Glomerular endothelial cell (primary cell): ENCODE results near the gene MTHFS. TPM values are rescaled to one million over a fixed set of nuclear protein-coding genes. Genes with fewer than 3 reads are reported as not detected.

ENCODE experiments used
- DNase-seq: peaks from one replicate; pipeline ENCODE4 v3.0.0-alpha.2; 2011; ENCODE audit warnings: low read depth, low spot score; ENCODE audit errors: extremely low read depth
- total RNA-seq: library from RNA; depleted of rRNA; stranded (reverse); fragments of >200 nt; gene quantifications from 2 replicates; pipeline ENCODE4 v1.2.3, GENCODE V29; 2015

Gene MTHFS
- total RNA-seq, 1 donor from 2014 or later: 3.8 TPM

DNA sequence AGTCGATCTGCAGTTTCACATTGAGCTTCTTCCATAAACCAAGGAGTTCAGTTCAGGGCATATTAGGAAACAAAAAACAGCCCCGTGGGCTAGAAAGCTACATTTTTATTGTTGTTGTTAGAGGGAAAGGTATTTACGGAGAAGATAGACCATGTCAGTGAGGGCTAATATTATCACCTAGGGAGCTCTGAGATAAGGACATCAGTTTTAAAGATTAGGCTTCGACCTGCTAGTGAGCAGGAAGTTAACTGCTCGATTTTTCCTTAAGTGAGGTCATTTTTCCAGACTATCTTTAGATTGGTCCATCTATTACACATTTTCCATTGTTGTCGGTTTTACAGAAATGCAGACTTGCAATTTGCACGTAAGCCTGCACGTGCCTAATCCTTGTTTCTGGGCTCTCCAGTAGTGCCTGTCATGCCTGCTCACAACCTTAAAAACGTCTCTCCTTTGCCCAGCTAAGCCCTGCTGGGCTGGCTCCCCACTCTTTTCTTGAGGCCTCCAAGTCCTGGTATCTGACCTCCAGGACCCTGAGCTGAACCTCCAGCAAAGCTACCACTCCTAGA, 72.6 kb downstream of the MTHFS start:
- DNase-seq: no peak

DNA sequence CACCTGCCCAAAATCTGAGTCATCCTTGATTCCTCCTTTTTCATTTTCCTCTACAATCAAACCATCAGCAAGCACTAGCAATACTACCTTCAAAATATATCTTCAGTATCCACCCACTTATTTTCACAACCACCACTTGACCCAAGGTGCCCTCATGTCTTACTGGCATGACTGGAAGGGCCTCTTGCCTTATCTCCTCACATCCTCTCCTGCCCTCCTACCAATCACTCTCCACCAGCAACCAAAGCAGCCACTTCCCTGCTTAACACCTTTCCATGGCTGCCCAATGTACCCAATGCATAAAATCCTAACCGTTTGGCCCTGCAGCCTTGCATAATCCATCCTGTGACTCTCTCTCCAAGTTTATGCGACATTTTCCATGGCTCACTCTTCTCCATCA, 76.0 kb downstream of the MTHFS start:
- no peak for DNase-seq

DNA sequence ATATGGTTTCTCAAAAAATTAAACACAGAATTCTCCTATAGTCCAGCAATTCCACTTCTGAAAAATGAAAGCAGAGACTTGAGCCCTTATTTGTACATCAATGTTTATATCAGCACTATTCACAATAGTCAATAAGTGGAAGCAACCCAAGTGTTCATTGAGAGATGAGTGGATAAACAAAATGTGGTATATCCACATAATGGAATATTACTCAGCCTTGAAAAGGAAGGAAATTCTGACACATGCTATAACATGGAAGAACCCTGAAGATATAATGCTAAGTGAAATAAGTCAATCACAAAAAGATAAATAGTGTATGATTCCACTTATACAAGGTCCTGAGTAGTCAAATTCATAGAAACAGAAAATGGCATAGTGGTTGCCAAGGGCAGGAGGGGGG, 76.6 kb downstream of the MTHFS start:
- no peak for DNase-seq

DNA sequence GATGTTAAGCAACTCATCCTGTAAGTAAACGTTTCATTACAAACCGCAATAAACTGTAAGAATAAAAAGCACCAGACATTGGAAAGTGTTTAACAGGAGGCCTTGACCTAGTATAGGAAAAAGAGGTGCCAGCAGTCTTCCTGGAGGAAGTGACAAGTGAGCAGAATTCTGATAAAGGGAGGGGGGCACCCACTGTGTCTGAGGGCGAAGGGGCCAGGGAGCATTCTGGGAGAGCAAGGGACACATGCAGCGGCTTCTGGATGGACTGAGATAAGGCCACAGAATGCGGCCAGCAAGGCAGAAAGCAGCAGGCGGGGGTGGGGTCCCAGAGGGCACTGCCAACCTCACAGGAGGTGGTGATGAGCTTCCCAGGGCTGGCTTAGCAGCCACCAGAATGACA, 80.2 kb downstream of the MTHFS start:
- DNase-seq: no peak

DNA sequence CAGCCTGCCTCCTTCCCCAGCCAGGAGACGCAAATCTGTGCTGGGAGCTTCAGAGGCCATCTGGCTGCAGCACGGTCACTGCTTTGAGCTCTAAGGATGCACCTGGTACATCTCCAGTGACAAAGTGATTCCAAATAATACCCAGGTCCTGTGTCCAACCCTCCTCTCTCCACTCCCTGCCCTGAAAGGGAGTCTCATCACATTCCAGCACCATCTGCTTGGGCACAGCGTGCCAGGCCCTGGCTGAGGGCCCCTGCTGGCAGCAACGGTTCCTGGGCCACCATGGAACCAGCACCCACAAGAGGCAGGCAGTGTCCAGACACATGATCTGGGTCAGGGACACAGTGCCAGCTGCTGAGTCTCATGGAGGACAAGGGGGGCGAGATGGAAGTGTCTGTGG, 81.3 kb downstream of the MTHFS start:
- DNase-seq: no peak

DNA sequence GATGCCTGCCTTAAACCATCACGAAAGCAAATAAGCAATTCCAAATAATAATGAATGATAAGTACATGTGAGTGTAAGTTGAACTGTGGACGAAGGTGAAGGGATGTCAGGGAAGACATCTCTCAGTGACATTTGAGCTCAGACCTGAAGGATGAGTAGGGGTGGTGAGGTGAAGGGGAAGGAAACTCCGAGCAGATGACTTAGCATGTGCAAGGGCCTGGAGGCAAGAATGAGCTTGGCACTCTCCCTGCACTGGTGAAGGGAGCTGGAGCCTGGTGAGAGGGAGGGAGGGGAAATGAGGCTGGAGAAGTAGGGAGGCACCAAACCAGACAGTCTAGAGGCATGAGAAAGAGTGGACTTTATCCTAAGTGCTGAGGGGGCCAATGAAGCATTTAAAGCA, 84.3 kb downstream of the MTHFS start:
- no peak for DNase-seq

DNA sequence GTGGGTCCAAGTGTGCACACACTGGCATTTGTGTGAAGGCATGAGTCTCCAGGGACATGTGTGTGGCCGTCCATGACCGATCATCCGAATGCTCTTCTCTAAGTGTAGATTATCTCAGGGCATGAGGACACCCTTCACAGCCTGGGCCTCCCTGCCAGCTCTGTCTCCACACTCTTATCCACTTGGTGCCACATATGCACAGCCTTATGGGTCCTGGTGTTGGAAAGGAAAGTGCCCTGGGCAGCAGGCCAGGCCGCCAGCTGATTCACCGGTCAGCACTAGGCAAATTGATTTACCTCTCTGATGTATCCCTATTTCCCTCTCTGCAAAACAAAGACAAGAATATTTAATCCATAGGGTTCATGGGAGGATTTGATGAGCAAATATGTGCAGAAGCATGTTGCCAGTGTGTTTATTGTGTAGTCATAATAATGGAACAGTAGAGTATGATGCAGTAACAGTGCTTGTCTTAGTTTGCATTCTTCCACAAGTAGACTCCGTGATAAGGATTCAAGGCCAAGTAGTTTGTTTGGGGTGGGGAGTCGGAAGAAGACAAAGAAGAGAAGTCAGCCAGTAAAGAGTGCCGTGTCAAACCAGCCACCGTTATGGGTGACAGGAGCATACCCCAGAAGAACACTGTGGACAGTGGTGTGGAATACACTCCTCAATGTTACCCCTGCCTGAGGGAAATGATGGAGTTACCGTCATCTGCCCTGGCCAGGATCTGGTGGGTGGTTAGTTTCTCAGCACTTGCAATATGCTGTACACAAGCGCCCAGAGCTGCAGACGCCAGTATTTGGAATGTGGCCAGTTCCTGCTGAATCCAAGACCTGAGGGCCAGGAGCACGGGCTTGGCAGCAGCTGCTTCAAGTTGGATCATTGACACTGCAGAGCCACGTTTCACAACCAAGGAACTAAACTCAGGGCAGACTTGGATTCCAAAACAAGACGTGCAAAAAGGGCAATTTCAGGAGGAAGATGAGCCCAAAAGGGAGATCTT, 85.1 kb downstream of the MTHFS start:
- no peak for DNase-seq

DNA sequence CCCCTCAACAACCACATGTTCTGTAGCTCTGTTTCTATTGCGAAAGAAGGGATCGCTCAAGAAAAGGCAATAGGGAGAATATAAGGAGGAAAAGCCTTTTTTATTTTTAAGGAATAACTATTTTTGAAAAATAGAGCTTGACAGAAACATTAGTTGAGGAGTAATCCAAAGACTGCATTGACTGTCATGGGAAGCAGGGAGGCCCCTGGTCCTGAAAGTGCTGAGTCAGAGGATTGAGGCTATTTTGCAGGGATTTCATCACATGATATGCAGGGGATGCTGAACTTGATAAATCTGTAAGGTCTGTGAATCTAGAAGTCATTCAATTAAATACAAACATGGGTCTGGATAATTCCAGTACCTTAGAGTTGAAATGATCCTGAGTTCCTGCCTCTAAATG, 92.0 kb downstream of the MTHFS start:
- DNase-seq: no peak

DNA sequence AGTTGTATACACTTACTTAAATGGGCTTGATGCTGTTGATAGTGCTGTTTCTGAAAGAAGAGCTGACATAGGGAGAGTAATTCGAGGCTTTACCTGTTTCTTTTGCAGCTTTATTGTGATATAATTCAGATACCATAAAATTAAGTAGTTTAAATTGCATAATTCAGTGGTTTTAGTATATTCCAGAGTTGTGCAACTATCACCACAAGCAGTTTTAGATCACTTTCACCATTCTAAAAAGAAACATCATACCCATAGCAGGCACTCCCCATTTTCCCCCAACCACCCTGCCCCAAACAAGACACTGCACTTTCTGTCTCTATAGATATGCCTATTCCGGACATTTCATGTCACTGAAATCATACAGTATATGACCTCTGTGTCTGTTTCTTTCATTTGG, 98.5 kb downstream of the MTHFS start:
- DNase-seq: no peak

Other genes with a start within 250 kb of the MTHFS start
- not detected in 2 replicates for gene BCL2A1, start 74.2 kb upstream of the MTHFS start, total RNA-seq
- 84.9 and 141 TPM in 2 replicates for gene ZFAND6, start 162.7 kb upstream of the MTHFS start, total RNA-seq